Ectodermal cell (in vitro differentiated cells): ENCODE data around the gene LNP1.

Experiments used
- H3K27ac ChIP-seq: 2 replicates; pipeline ENCODE4 v1.7.0; 2013; ENCODE audit warnings: mild to moderate bottlenecking, low read depth, low read length; ENCODE audit not compliant: insufficient read depth, poor library complexity, severe bottlenecking
- H3K27me3 ChIP-seq: 2 replicates; pipeline ENCODE4 v1.7.0; 2013; ENCODE audit warnings: mild to moderate bottlenecking, low read length; ENCODE audit not compliant: insufficient read depth, control insufficient read depth, poor library complexity, severe bottlenecking
- H3K36me3 ChIP-seq: one replicate; pipeline ENCODE4 v1.7.0; 2013; ENCODE audit warnings: low read length; ENCODE audit not compliant: control insufficient read depth, insufficient read depth
- H3K4me1 ChIP-seq: one replicate; pipeline ENCODE4 v1.7.0; 2013; ENCODE audit warnings: low read length; ENCODE audit not compliant: control insufficient read depth, insufficient read depth
- H3K4me3 ChIP-seq: 2 replicates; pipeline ENCODE4 v1.7.0; 2013; ENCODE audit warnings: low read depth, low read length, control low read depth; ENCODE audit not compliant: insufficient read depth
- H3K9me3 ChIP-seq: 2 replicates; pipeline ENCODE4 v1.7.0; 2013; ENCODE audit warnings: mild to moderate bottlenecking, low read length, moderate library complexity; ENCODE audit not compliant: control insufficient read depth
- WGBS, 2 experiments: methylation state at CpG; one replicate each; pipeline ENCODE4 v1.1.7; 2013; ENCODE audit warnings: missing lambda C conversion rate in 2 of 2; 5-methylcytosine and 5-hydroxymethylcytosine counted together

Gene LNP1

GRCh38 chr3:100399341-100400071 is 1.8 kb upstream of the LNP1 start:
- Histone ChIP-seq H3K36me3 (no peaks in the 10 kb centered on the region), H3K27me3 (no peaks in the 10 kb centered on the region), H3K4me3 (peak overlapping the region; percentile 87), H3K27ac (no peak overlapping the region), H3K9me3 (no peaks in the 10 kb centered on the region), H3K4me1 (peaks cover 12% of the 10 kb centered on the region)
- 72 to 80% methylated on average over 9 of the region's 9 CpGs for WGBS, 2 experiments

DNA sequence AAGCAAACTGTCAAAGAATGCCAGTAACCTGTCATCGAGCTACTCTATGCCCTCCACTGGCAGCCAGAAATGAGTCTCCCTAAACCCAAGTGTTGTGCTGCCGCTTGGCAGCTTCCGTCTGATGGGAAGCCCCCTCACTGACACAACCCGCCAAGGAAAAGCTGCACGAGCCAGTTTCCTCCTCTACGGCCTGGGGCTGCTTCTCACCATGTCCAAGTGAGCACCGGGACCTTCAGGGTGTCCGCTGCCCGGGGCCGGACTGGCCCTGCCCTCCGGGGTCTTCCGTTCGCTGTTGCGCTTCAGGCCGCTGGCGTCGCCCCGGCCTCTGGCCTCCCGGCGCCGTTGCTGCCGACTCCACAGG is 940 bp upstream of the LNP1 start:
- Histone ChIP-seq H3K4me1 (peaks cover 12% of the 10 kb centered on the region), H3K27me3 (no peaks in the 10 kb centered on the region), H3K4me3 (peak overlapping the region; percentile 87), H3K27ac (peak overlapping the region; percentile 92), H3K9me3 (no peaks in the 10 kb centered on the region), H3K36me3 (no peaks in the 10 kb centered on the region)
- 1% methylated on average over 22 of the region's 22 CpGs for WGBS, 2 experiments

GRCh38 chr3:100401674-100402041 is 319 bp downstream of the LNP1 start:
- Histone ChIP-seq H3K36me3 (no peaks in the 10 kb centered on the region), H3K9me3 (no peaks in the 10 kb centered on the region), H3K27me3 (no peaks in the 10 kb centered on the region), H3K4me1 (peaks cover 12% of the 10 kb centered on the region), H3K4me3 (peak overlapping the region; percentile 87), H3K27ac (peak overlapping the region; percentile 92)
- 1% methylated on average over 23 of the region's 23 CpGs for WGBS, 2 experiments

GRCh38 chr3:100402256-100402655 is 917 bp downstream of the LNP1 start:
- H3K4me1 ChIP-seq, result peaks cover 12% of the 10 kb centered on the region
- no peaks in the 10 kb centered on the region for H3K9me3 ChIP-seq
- peak overlapping the region; percentile 87 for H3K4me3 ChIP-seq
- H3K36me3 ChIP-seq, result no peaks in the 10 kb centered on the region
- H3K27me3 ChIP-seq, result no peaks in the 10 kb centered on the region
- 3 to 5% methylated on average over 2 of the region's 2 CpGs for WGBS, 2 experiments
- H3K27ac ChIP-seq, result peak overlapping the region; percentile 57

DNA sequence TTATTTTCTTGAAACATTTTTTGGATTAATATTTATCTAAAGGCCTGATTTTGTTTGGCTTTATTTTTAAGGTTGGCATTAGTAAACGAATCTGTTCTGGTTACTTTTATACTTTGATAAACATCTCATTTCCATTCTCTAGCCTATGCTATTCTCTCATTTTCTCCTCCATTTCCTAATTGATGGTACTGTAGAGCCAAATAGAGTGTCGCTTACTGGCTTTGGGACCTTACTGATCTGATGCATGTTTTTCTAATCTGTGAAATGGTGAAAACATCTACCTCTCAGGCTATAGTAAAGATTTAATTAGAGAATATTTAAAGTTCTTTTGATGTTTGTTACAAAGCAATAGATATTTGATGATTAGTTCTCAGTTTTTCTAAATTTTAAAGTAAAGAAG is 1.6 kb downstream of the LNP1 start:
- H3K4me3 ChIP-seq, result peak overlapping the region; percentile 87
- WGBS, 2 experiments, result 39 to 40% methylated on average over 1 to 2 of the region's 2 CpGs
- no peaks in the 10 kb centered on the region for H3K36me3 ChIP-seq
- no peaks in the 10 kb centered on the region for H3K9me3 ChIP-seq
- peaks cover 12% of the 10 kb centered on the region for H3K4me1 ChIP-seq
- H3K27ac ChIP-seq, result no peak overlapping the region
- H3K27me3 ChIP-seq, result no peaks in the 10 kb centered on the region

DNA sequence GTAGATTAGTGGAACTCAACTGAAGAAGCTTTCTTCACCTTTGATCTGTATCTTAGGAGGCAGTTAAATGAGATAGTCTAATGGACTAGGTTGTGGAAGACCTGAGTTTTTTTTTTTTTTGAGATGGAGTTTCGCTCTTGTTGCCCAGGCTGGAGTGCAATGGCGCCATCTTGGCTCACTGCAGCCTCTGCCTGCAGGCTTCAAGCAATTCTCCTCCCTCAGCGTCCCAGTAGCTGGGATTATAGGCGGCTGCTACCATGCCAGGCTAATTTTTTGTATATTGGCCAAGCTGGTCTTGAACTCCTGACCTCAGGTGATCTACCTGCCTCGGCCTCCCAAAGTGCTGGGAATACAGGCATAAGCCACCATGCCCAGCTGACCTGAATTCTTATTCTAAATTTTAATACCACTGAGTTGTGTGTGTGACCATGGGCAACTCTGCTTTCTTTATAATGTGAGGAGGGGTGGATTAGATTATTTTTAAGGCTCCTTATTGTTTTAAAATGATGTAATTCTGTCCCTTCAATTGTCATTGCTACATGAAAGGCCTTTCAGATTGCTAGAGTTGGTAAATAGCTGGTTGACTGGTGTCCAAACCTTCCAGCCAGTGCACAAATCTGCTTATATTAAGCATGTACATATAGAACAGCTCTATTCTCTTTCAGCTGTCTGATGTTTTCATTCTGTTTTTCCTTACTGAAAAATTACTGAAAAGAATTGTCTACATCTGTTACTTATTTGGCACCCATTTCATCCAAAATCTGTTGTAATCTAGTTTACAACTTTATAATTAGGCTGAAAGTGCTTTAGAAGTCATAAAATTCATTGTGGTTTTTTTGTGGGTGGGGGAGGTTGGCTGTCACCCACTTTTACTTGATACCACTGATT is 2.3 kb downstream of the LNP1 start:
- no peak overlapping the region for H3K27ac ChIP-seq
- WGBS, 2 experiments, result 22 to 29% methylated on average over 5 of the region's 5 CpGs

GRCh38 chr3:100404250-100404548 is 2.9 kb downstream of the LNP1 start:
- Histone ChIP-seq H3K4me3 (peak overlapping the region; percentile 87), H3K9me3 (no peaks in the 10 kb centered on the region), H3K4me1 (peaks cover 10% of the 10 kb centered on the region), H3K27ac (no peak overlapping the region), H3K36me3 (no peaks in the 10 kb centered on the region), H3K27me3 (no peaks in the 10 kb centered on the region)
- WGBS, 2 experiments, result 100% methylated on average over 1 of the region's 1 CpG

More for the DNA sequence above, 2.3 kb downstream of the LNP1 start:
- Histone ChIP-seq H3K27me3 (no peaks in the 10 kb centered on the region), H3K36me3 (no peaks in the 10 kb centered on the region), H3K4me1 (peaks cover 12% of the 10 kb centered on the region), H3K4me3 (peak overlapping the region; percentile 87), H3K9me3 (no peaks in the 10 kb centered on the region)

- Histone ChIP-seq H3K9me3 (no peaks in the 10 kb centered on the region), H3K36me3 (peaks cover 12% of the 10 kb centered on the region), H3K4me3 (no peak overlapping the region), H3K27ac (no peak overlapping the region), H3K27me3 (no peaks in the 10 kb centered on the region), H3K4me1 (no peaks in the 10 kb centered on the region)
- WGBS, 2 experiments, result 97 to 100% methylated on average over 2 of the region's 2 CpGs
Observed at GRCh38 chr3:100407164-100407563, 5.8 kb downstream of the LNP1 start.

DNA sequence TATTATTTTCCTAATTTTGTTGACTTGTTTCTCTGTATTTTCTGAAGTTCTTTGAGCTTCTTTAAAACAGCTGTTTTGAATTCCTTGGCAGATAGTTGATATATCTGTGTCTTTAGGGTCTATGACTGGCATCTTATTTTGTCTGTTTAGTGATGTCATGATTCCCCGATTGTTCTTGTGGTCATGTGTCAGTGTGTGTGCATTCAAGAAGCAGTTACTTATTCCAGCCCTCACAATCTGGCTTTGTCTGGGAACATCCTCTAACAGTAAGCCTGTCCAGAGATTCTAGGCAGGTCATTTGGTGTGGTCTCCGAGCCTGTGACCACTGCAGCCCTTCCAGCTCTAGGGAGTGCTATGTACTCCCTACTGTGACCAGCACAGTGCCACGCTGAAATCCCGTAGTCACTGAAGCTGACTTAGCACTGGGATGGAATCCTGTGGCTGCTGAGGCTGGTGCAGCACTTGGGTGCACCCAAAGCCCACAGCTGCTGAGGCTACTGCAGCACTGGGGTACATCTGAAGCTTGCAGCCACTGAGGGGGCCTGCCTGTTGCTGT is 6.7 kb downstream of the LNP1 start:
- Histone ChIP-seq H3K9me3 (no peaks in the 10 kb centered on the region), H3K27ac (no peak overlapping the region), H3K36me3 (peaks cover 14% of the 10 kb centered on the region), H3K4me3 (no peak overlapping the region), H3K27me3 (no peaks in the 10 kb centered on the region), H3K4me1 (no peaks in the 10 kb centered on the region)
- WGBS, 2 experiments, result 79 to 83% methylated on average over 4 of the region's 4 CpGs
